Esophagus muscularis mucosa (tissue), 4 donors: ENCODE measurements around the gene SLC25A13.

Source experiments
- EP300 ChIP-seq: sonication (generic); formaldehyde crosslinking; IDR thresholded peaks from one replicate; pipeline ENCODE4 v1.6.1; 2017; ENCODE audit warnings: antibody characterized with exemption
- POLR2A ChIP-seq: fragments of 450-650 bp; IDR thresholded peaks from one replicate; pipeline ENCODE4 v1.6.1; 2017; ENCODE audit warnings: antibody characterized with exemption, moderate library complexity, mild to moderate bottlenecking, low read depth
- POLR2AphosphoS5 ChIP-seq, 2 donors: sonication (generic); formaldehyde crosslinking; IDR thresholded peaks; one replicate each; pipeline ENCODE4 v1.6.1; 2017; ENCODE audit warnings: antibody characterized with exemption in 2 of 2
- TF ChIP-seq, protein P1 (sequence below), 3 experiments: fragments of 200-600 bp in 2 of 3; fragments of 450-650 bp in 1 of 3; sonication (generic) in 2 of 3; IDR thresholded peaks; one replicate each; pipeline ENCODE4 v1.5.1; 2017 to 2019; ENCODE audit warnings: antibody characterized with exemption in 3 of 3, mild to moderate bottlenecking in 2 of 3, moderate library complexity in 1 of 3

DNA sequence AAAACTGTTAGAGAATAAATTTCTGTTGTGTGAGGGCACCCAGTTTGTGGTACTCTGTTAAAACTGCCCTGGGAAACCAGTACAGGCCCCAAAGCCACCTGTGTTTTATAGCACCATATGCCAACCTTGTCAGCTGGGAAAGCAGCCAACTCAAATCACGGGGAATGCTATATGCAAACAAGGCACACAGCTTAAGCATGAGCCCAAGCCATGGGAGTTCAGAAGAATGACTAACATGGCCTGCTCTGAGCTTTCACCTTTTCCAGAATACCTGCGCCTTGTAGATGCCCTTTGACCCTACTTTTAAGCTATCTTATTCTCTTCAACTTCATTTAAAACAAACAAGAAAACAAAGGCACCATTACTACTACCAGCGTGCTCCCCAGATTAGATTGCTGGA is 5.5 kb upstream of the SLC25A13 start:
- TF ChIP-seq, protein P1, sequence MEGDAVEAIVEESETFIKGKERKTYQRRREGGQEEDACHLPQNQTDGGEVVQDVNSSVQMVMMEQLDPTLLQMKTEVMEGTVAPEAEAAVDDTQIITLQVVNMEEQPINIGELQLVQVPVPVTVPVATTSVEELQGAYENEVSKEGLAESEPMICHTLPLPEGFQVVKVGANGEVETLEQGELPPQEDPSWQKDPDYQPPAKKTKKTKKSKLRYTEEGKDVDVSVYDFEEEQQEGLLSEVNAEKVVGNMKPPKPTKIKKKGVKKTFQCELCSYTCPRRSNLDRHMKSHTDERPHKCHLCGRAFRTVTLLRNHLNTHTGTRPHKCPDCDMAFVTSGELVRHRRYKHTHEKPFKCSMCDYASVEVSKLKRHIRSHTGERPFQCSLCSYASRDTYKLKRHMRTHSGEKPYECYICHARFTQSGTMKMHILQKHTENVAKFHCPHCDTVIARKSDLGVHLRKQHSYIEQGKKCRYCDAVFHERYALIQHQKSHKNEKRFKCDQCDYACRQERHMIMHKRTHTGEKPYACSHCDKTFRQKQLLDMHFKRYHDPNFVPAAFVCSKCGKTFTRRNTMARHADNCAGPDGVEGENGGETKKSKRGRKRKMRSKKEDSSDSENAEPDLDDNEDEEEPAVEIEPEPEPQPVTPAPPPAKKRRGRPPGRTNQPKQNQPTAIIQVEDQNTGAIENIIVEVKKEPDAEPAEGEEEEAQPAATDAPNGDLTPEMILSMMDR (IDR thresholded peaks at IDR 0.05): no peak
- TF ChIP-seq POLR2AphosphoS5 (IDR thresholded peaks at IDR 0.05): no peak
- no peak for TF ChIP-seq POLR2A
- TF ChIP-seq EP300: no peak
